SK-N-SH (cell line): Measurements from ENCODE around the gene MLXIPL.
"Not testable (repeated sequence)": the region's sequence is repeated elsewhere in the genome, so short reads cannot be mapped to it uniquely, and the experiment has no call there.

Experiments
- CTCF ChIP-seq: fragments of 200-600 bp; sonication (generic); IDR thresholded peaks from 2 replicates; pipeline ENCODE4 v1.6.1; 2017; ENCODE audit warnings: antibody characterized with exemption, mild to moderate bottlenecking, moderate library complexity
- EZH2phosphoT487 ChIP-seq: fragments of 200-600 bp; sonication (generic); IDR thresholded peaks from 2 replicates; pipeline ENCODE4 v1.6.1; 2017; ENCODE audit warnings: low read depth, mixed run types, mild to moderate bottlenecking, antibody characterized with exemption, moderate library complexity, borderline replicate concordance
- POLR2AphosphoS5 ChIP-seq: IDR thresholded peaks from 2 replicates; pipeline ENCODE4 v1.6.1; 2012; ENCODE audit warnings: low read depth, low read length
- RAD21 ChIP-seq: IDR thresholded peaks from 2 replicates; pipeline ENCODE4 v1.6.1; 2012; ENCODE audit warnings: mild to moderate bottlenecking, low read length
- REST ChIP-seq: IDR thresholded peaks from 2 replicates; pipeline ENCODE4 v1.6.1; 2012; ENCODE audit warnings: mild to moderate bottlenecking, low read depth, low read length, moderate library complexity
- USF2 ChIP-seq: fragments of 150-350 bp; IDR thresholded peaks from 2 replicates; pipeline ENCODE4 v1.6.1; 2017; ENCODE audit warnings: antibody characterized with exemption, low read length, low read depth, borderline replicate concordance

GRCh38 chr7:73607692-73607983 lies 16.7 kb downstream of the MLXIPL start:
- not testable (repeated sequence) for TF ChIP-seq CTCF, RAD21, EZH2phosphoT487, POLR2AphosphoS5, USF2, REST
